ENCODE results near the gene GHRHR.

Gene GHRHR

DNA sequence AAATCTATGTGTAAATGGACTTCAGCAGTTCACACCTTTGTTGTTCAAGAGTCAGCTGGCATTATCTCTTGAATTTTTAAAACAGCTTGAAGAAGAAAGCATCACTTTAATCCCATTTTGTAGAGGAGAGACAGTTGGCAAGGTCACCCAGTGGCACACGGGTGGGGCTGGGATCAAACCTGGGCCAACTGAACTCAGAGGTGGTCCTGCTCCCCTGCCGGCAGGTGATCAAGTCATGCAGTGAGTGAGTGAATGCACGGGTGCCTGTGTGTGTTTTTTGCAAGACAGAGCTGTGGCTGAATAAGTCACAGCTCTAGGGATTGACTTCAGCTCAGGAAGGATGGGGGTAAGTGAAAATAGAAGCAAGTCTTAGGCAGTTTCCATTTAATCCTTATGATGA, 9.5 kb downstream of the GHRHR start:
- Histone ChIP-seq H3K36me3 (replicated peaks in 1 of 2; ENCODE audit: control insufficient read depth in 2 of 2, insufficient read depth in 2 of 2, low read length in 2 of 2) (no peaks in the 10 kb centered on the region), H3K79me1 (ENCODE audit: low read depth, low read length) (no peaks in the 10 kb centered on the region), H3K14ac (ENCODE audit: low read length) (no peak overlapping the region), H2BK120ac (ENCODE audit: low read depth, low read length) (no peak overlapping the region), H3K4me2 (ENCODE audit: insufficient read depth, low read length, poor library complexity, severe bottlenecking) (no peak overlapping the region), H3K9ac (ENCODE audit: low read depth, low read length, poor library complexity) (no peak overlapping the region), H3K9me3 (replicated peaks in 1 of 2; ENCODE audit: control insufficient read depth in 2 of 2, insufficient read depth in 1 of 2, low read depth in 1 of 2, low read length in 2 of 2) (no peaks in the 10 kb centered on the region), H2AFZ (ENCODE audit: low read length) (no peak overlapping the region), H3K27ac (replicated peaks; ENCODE audit: low read length) (no peak overlapping the region), H2BK5ac (ENCODE audit: low read length) (no peak overlapping the region), H4K8ac (ENCODE audit: low read depth, low read length) (no peak overlapping the region), H3K4ac (ENCODE audit: low read length) (no peak overlapping the region), H2AK5ac (ENCODE audit: low read depth, low read length) (no peak overlapping the region), H2BK12ac (ENCODE audit: low read length) (no peak overlapping the region), H3K4me3 (ENCODE audit: low read length in 2 of 2) (no peak overlapping the region), H2BK15ac (ENCODE audit: low read length) (no peak overlapping the region), H3K23ac (ENCODE audit: low read depth, low read length, poor library complexity) (no peak overlapping the region), H3K18ac (ENCODE audit: low read length) (no peak overlapping the region), H4K91ac (ENCODE audit: low read depth, low read length, poor library complexity) (no peak overlapping the region), H3K27me3 (ENCODE audit: control insufficient read depth in 3 of 3, insufficient read depth in 3 of 3, low read depth in 1 of 3, low read length in 3 of 3) (no peaks in the 10 kb centered on the region), H3K4me1 (ENCODE audit: control insufficient read depth in 2 of 2, insufficient read depth in 1 of 2, low read depth in 1 of 2, low read length in 2 of 2) (peaks cover 0 to 9% of the 10 kb centered on the region in 2 donors)
- no peak for DNase-seq (ENCODE audit: low spot score)
- no CpG with 5 or more reads among the region's 3 CpGs for WGBS, 2 donors (ENCODE audit: extremely low coverage in 2 of 2, insufficient read length in 2 of 2, insufficient replicate concordance in 1 of 2)

DNA sequence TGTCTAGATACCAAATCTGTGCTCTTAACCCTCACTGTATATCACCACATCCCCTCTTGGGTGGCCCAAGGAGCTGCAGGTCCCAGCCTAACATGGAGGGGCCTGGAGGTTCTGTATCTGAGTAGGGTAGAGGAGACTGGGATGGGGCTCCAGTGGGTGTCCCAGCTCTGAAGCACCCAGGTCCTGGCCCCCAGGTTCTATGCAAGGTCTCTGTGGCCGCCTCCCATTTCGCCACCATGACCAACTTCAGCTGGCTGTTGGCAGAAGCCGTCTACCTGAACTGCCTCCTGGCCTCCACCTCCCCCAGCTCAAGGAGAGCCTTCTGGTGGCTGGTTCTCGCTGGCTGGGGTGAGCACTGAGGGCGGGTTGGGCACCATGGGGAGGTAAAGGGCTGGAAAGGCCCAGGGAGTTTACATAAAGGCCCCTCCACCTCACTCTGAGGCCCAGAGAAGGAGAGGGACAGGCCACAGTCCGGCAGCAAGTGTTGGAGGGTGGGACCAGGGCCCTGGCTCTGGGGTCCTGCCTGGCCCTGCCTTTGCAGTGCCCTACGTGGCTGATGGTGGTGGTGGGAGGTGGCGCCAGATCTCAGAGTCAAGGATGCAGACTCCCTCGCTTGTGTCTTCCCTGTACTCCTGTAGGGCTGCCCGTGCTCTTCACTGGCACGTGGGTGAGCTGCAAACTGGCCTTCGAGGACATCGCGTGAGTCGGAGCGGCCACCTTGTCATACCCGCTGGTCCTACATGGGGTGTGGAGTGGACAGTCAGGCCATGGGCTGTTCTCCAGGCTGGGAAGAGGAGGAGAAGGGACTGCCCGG, 10.2 kb downstream of the GHRHR start:
- no peak overlapping the region for H3K4me3 ChIP-seq (ENCODE audit: low read length in 2 of 2)
- H3K9ac ChIP-seq (ENCODE audit: low read depth, low read length, poor library complexity): no peak overlapping the region
- no peak overlapping the region for H3K4ac ChIP-seq (ENCODE audit: low read length)
- peak overlapping the region; percentile 9 for H3K23ac ChIP-seq (ENCODE audit: low read depth, low read length, poor library complexity)
- H3K27ac ChIP-seq (replicated peaks; ENCODE audit: low read length): no peak overlapping the region
- H2AFZ ChIP-seq (ENCODE audit: low read length): no peak overlapping the region
- no peaks in the 10 kb centered on the region for H3K9me3 ChIP-seq (replicated peaks in 1 of 2; ENCODE audit: control insufficient read depth in 2 of 2, insufficient read depth in 1 of 2, low read depth in 1 of 2, low read length in 2 of 2)
- peak overlapping the region; percentile 39 for H3K18ac ChIP-seq (ENCODE audit: low read length)
- no peak overlapping the region for H2BK15ac ChIP-seq (ENCODE audit: low read length)
- peak overlapping the region; percentile 5 for H3K14ac ChIP-seq (ENCODE audit: low read length)
- no CpG with 5 or more reads among the region's 18 CpGs for WGBS, 2 donors (ENCODE audit: extremely low coverage in 2 of 2, insufficient read length in 2 of 2, insufficient replicate concordance in 1 of 2)
- DNase-seq (ENCODE audit: low spot score): no peak
- no peak overlapping the region for H3K4me2 ChIP-seq (ENCODE audit: insufficient read depth, low read length, poor library complexity, severe bottlenecking)
- no peak overlapping the region for H2BK12ac ChIP-seq (ENCODE audit: low read length)
- no peak overlapping the region for H4K8ac ChIP-seq (ENCODE audit: low read depth, low read length)
- no peak overlapping the region for H2BK120ac ChIP-seq (ENCODE audit: low read depth, low read length)
- H3K4me1 ChIP-seq (ENCODE audit: control insufficient read depth in 2 of 2, insufficient read depth in 1 of 2, low read depth in 1 of 2, low read length in 2 of 2): peaks cover 0 to 9% of the 10 kb centered on the region in 2 donors
- no peaks in the 10 kb centered on the region for H3K79me1 ChIP-seq (ENCODE audit: low read depth, low read length)
- no peak overlapping the region for H2BK5ac ChIP-seq (ENCODE audit: low read length)
- no peak overlapping the region for H4K91ac ChIP-seq (ENCODE audit: low read depth, low read length, poor library complexity)
- H3K36me3 ChIP-seq (replicated peaks in 1 of 2; ENCODE audit: control insufficient read depth in 2 of 2, insufficient read depth in 2 of 2, low read length in 2 of 2): no peaks in the 10 kb centered on the region
- H3K27me3 ChIP-seq (ENCODE audit: control insufficient read depth in 3 of 3, insufficient read depth in 3 of 3, low read depth in 1 of 3, low read length in 3 of 3): no peaks in the 10 kb centered on the region
- H2AK5ac ChIP-seq (ENCODE audit: low read depth, low read length): peak overlapping the region; percentile 30

DNA sequence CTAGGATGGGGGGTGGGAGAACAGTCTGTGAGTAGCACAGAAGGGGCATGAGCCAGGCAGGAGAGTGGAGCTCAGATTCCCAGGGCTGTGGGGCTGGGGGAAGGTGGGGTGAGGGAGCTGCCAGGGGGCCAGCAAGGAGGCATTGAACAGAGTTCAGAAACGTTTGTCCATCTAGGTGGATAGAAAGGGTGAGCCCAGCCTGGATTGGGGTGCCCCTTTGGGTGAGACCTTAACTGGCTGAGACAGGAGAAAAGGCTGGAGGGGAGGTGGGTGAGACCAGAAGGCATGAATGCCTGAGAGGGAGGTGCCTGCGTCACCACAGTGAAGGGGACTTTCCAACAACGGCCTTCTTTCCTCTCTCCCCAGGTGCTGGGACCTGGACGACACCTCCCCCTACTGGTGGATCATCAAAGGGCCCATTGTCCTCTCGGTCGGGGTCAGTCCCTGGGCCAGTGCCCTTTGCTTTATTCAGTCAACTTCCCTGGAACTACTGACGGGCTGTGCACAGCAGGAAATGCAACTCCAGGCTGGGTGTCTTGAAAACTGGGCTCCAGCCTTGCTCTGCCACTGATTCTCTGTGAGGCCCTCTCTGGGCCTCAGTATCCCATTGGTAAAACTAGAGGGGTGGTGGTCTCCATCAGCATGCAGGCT, 11.0 kb downstream of the GHRHR start:
- peak; percentile 58 for DNase-seq (ENCODE audit: low spot score)
- no peak overlapping the region for H2BK15ac ChIP-seq (ENCODE audit: low read length)
- H4K91ac ChIP-seq (ENCODE audit: low read depth, low read length, poor library complexity): no peak overlapping the region
- H3K4me2 ChIP-seq (ENCODE audit: insufficient read depth, low read length, poor library complexity, severe bottlenecking): no peak overlapping the region
- no peak overlapping the region for H2BK5ac ChIP-seq (ENCODE audit: low read length)
- H3K4me1 ChIP-seq (ENCODE audit: control insufficient read depth in 2 of 2, insufficient read depth in 1 of 2, low read depth in 1 of 2, low read length in 2 of 2): peaks cover 0 to 9% of the 10 kb centered on the region in 2 donors
- H3K9ac ChIP-seq (ENCODE audit: low read depth, low read length, poor library complexity): no peak overlapping the region
- H2BK12ac ChIP-seq (ENCODE audit: low read length): no peak overlapping the region
- H3K9me3 ChIP-seq (replicated peaks in 1 of 2; ENCODE audit: control insufficient read depth in 2 of 2, insufficient read depth in 1 of 2, low read depth in 1 of 2, low read length in 2 of 2): no peaks in the 10 kb centered on the region
- H3K36me3 ChIP-seq (replicated peaks in 1 of 2; ENCODE audit: control insufficient read depth in 2 of 2, insufficient read depth in 2 of 2, low read length in 2 of 2): no peaks in the 10 kb centered on the region
- no peak overlapping the region for H3K4ac ChIP-seq (ENCODE audit: low read length)
- no peak overlapping the region for H3K4me3 ChIP-seq (ENCODE audit: low read length in 2 of 2)
- H3K27me3 ChIP-seq (ENCODE audit: control insufficient read depth in 3 of 3, insufficient read depth in 3 of 3, low read depth in 1 of 3, low read length in 3 of 3): no peaks in the 10 kb centered on the region
- H3K79me1 ChIP-seq (ENCODE audit: low read depth, low read length): no peaks in the 10 kb centered on the region
- no peak overlapping the region for H4K8ac ChIP-seq (ENCODE audit: low read depth, low read length)
- H2BK120ac ChIP-seq (ENCODE audit: low read depth, low read length): no peak overlapping the region
- H3K27ac ChIP-seq (replicated peaks; ENCODE audit: low read length): no peak overlapping the region
- peak overlapping the region; percentile 39 for H3K18ac ChIP-seq (ENCODE audit: low read length)
- no peak overlapping the region for H2AFZ ChIP-seq (ENCODE audit: low read length)
- peak overlapping the region; percentile 5 for H3K14ac ChIP-seq (ENCODE audit: low read length)
- H3K23ac ChIP-seq (ENCODE audit: low read depth, low read length, poor library complexity): peak overlapping the region; percentile 9
- no peak overlapping the region for H2AK5ac ChIP-seq (ENCODE audit: low read depth, low read length)
- WGBS, 2 donors (ENCODE audit: extremely low coverage in 2 of 2, insufficient read length in 2 of 2, insufficient replicate concordance in 1 of 2): no CpG with 5 or more reads among the region's 7 CpGs

DNA sequence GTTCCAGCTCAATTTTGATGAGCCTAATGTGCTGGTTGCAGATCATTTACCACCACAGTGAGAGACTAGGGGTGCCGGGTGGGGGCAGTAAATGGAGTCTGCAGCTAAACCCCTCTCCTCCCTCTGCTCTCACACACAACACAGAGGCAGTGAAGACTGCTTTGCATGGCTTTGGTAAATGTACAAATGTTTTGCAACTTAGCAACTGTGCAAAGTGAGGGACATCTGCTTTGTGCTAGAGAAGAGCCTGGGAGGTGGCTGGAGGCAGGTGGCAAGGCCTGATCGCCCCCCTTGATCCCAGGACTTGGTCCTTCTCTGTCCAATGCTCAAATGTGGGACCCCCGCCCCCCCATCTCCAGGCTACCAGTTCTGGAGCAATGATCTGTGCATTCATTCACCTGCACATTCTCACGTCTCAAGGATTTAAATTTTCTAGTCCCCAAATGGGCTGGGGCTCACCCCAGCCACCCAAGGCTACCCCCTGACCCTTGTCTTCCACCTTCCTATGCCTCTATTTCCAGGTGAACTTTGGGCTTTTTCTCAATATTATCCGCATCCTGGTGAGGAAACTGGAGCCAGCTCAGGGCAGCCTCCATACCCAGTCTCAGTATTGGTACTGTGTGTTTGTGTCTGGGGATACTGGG, 11.6 kb downstream of the GHRHR start:
- no peak overlapping the region for H2AK5ac ChIP-seq (ENCODE audit: low read depth, low read length)
- no peaks in the 10 kb centered on the region for H3K27me3 ChIP-seq (ENCODE audit: control insufficient read depth in 3 of 3, insufficient read depth in 3 of 3, low read depth in 1 of 3, low read length in 3 of 3)
- no CpG with 5 or more reads among the region's 5 CpGs for WGBS, 2 donors (ENCODE audit: extremely low coverage in 2 of 2, insufficient read length in 2 of 2, insufficient replicate concordance in 1 of 2)
- H3K4ac ChIP-seq (ENCODE audit: low read length): no peak overlapping the region
- H3K79me1 ChIP-seq (ENCODE audit: low read depth, low read length): no peaks in the 10 kb centered on the region
- H2BK15ac ChIP-seq (ENCODE audit: low read length): no peak overlapping the region
- no peak overlapping the region for H2BK120ac ChIP-seq (ENCODE audit: low read depth, low read length)
- H3K36me3 ChIP-seq (replicated peaks in 1 of 2; ENCODE audit: control insufficient read depth in 2 of 2, insufficient read depth in 2 of 2, low read length in 2 of 2): no peaks in the 10 kb centered on the region
- H3K14ac ChIP-seq (ENCODE audit: low read length): no peak overlapping the region
- no peak overlapping the region for H2BK12ac ChIP-seq (ENCODE audit: low read length)
- H3K18ac ChIP-seq (ENCODE audit: low read length): no peak overlapping the region
- H3K4me1 ChIP-seq (ENCODE audit: control insufficient read depth in 2 of 2, insufficient read depth in 1 of 2, low read depth in 1 of 2, low read length in 2 of 2): peaks cover 0 to 9% of the 10 kb centered on the region in 2 donors
- H3K4me2 ChIP-seq (ENCODE audit: insufficient read depth, low read length, poor library complexity, severe bottlenecking): no peak overlapping the region
- H2AFZ ChIP-seq (ENCODE audit: low read length): no peak overlapping the region
- no peak overlapping the region for H3K9ac ChIP-seq (ENCODE audit: low read depth, low read length, poor library complexity)
- H3K23ac ChIP-seq (ENCODE audit: low read depth, low read length, poor library complexity): no peak overlapping the region
- no peak for DNase-seq (ENCODE audit: low spot score)
- no peak overlapping the region for H2BK5ac ChIP-seq (ENCODE audit: low read length)
- H4K91ac ChIP-seq (ENCODE audit: low read depth, low read length, poor library complexity): no peak overlapping the region
- no peak overlapping the region for H3K4me3 ChIP-seq (ENCODE audit: low read length in 2 of 2)
- H3K9me3 ChIP-seq (replicated peaks in 1 of 2; ENCODE audit: control insufficient read depth in 2 of 2, insufficient read depth in 1 of 2, low read depth in 1 of 2, low read length in 2 of 2): no peaks in the 10 kb centered on the region
- H3K27ac ChIP-seq (replicated peaks; ENCODE audit: low read length): no peak overlapping the region
- no peak overlapping the region for H4K8ac ChIP-seq (ENCODE audit: low read depth, low read length)

Measured in neuronal stem cell (in vitro differentiated cells).